NT2/D1 (cell line): ENCODE measurements around the gene KIF1A.

ENCODE experiments used
- YY1 ChIP-seq: IDR thresholded peaks from 2 replicates; pipeline ENCODE4 v1.6.1; 2011; ENCODE audit not compliant: insufficient read length, insufficient read depth
- ZNF274 ChIP-seq: IDR thresholded peaks from 2 replicates; pipeline ENCODE4 v1.6.1; 2011; ENCODE audit warnings: mild to moderate bottlenecking, low read depth, low read length

GRCh38 chr2:240796543-240797499, 23.2 kb downstream of the KIF1A start:
- TF ChIP-seq ZNF274: no peak
- no peak for TF ChIP-seq YY1
